Pancreas (tissue), 10 donors: Measurements from ENCODE around the gene ZNF391. TPM values are rescaled to one million over a fixed set of nuclear protein-coding genes. Genes with fewer than 3 reads are reported as not detected.

Experiments
- ATAC-seq, 4 donors: fragments of 200-7000 bp; cut with Tn5 transposase; one replicate each; pipeline versions ENCODE4 v1.8.0 to v1.9.1; 2020; ENCODE audit warnings: mild to moderate bottlenecking in 4 of 4, moderate library complexity in 4 of 4
- DNase-seq, 6 donors: peaks; one replicate each; pipeline ENCODE4 v3.0.0-alpha.2; 2020
- FAIRE-seq: peaks from 2 replicates; lab custom pipeline; 2012; peaks lifted over from hg19 to GRCh38; lab: Jason Lieb, UNC
- H3K27ac ChIP-seq, 4 donors: fragments of 200-600 bp; sonication (generic); 1 replicate in 3 of 4; 2 replicates in 1 of 4; pipeline versions ENCODE4 v1.5.0 to v1.8.0; 2020
- H3K27me3 ChIP-seq, 4 donors: fragments of 200-600 bp; one replicate each; pipeline ENCODE4 v1.8.0; 2021
- H3K36me3 ChIP-seq, 3 donors: fragments of 200-600 bp; sonication (generic) in 1 of 3; one replicate each; pipeline versions ENCODE4 v1.5.0 to v1.8.0; 2020 to 2021
- H3K4me1 ChIP-seq, 3 donors: fragments of 200-600 bp; one replicate each; pipeline ENCODE4 v1.8.0; 2021
- H3K4me3 ChIP-seq, 4 donors: fragments of 200-600 bp; sonication (generic) in 2 of 4; one replicate each; pipeline versions ENCODE4 v1.5.0 to v1.8.0; 2020 to 2021
- H3K9me3 ChIP-seq, 4 donors: fragments of 200-600 bp; one replicate each; pipeline ENCODE4 v1.8.0; 2021
- WGBS, 2 donors: extraction: QIAGEN DNeasy Blood & Tissue Kit; methylation state at CpG; one replicate each; pipeline ENCODE4 v1.1.7; 2013; 5-methylcytosine and 5-hydroxymethylcytosine counted together
- intact Hi-C, 3 donors: fragments of 100-400 bp; cut with DNase I; formaldehyde crosslinking; loops; one replicate each; pipeline versions ENCODE4 v1.11.1 to v1.14.2; 2022
- polyA plus RNA-seq, 2 donors: library from polyadenylated mRNA; stranded (reverse); fragments of 200-250 nt; gene quantifications; one replicate each; pipeline ENCODE4 v1.2.3, GENCODE V29; 2013
- total RNA-seq, 6 donors: library from RNA; stranded (reverse); fragmentation: NEBNext Ultra II Directional in 4 of 6; extraction: Animal tissue kit (Norgen Biotek cat#: 25700) in 4 of 6; gene quantifications; one replicate each; pipeline versions ENCODE4 v1.2.1 to v1.2.4, GENCODE V29; 2021 to 2023
- TF ChIP-seq, protein P1 (sequence below), 4 donors: fragments of 200-600 bp; sonication (generic) in 3 of 4; IDR thresholded peaks; one replicate each; pipeline versions ENCODE4 v1.5.0 to v1.8.0; 2021; ENCODE audit warnings: antibody characterized with exemption in 4 of 4
- donor health status: healthy with polysubstance abuse.
- donor health status: DM: no; HTN: no; CAD: no; lungs with moderate emphysema.
- donor health status: DM: no; HTN: no; CAD: no.
- donor health status: control.
- donor health status: control.
- donor health status: Bipolar disorder and iron deficiency.
- donor health status: DM: yes; HTN: yes; CAD: no.
- donor health status: DM: no; HTN: no; CAD: no.
- donor health status: DM: no; HTN: no; CAD: no.
- donor health status: DM: yes; HTN: yes; CAD: no.

The ZNF391 gene
- total and polyA plus RNA-seq, 8 donors = 1.2 to 3.7 (median 2.1) TPM

DNA sequence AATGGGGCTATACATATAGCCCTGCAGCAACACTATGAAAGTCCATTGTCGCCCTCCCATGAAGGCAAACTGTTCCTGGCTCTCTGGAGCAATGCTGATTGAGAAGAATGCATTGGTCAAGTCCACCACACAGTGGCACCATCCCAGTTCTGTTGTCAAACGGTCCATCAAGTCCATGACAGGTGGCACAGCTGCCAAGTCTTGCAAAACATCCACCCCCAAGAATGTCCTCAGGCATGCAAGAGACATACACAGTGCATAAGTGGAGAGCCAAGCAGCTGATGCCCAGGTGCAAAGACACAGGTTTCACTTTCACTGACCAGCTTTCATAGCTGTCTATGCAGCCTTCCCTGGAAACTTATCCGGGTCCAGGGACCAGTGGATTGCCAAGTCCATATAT is 17.5 kb downstream of the ZNF391 start:
- FAIRE-seq (no peak), ATAC-seq (no peak), DNase-seq (no peak)
- H3K9me3 ChIP-seq = peaks cover 0 to 2% (median 0%) of the 10 kb centered on the region in 4 donors
- no peak overlapping the region for H3K4me3 ChIP-seq
- no peak overlapping the region for H3K27ac ChIP-seq
- TF ChIP-seq, protein P1, sequence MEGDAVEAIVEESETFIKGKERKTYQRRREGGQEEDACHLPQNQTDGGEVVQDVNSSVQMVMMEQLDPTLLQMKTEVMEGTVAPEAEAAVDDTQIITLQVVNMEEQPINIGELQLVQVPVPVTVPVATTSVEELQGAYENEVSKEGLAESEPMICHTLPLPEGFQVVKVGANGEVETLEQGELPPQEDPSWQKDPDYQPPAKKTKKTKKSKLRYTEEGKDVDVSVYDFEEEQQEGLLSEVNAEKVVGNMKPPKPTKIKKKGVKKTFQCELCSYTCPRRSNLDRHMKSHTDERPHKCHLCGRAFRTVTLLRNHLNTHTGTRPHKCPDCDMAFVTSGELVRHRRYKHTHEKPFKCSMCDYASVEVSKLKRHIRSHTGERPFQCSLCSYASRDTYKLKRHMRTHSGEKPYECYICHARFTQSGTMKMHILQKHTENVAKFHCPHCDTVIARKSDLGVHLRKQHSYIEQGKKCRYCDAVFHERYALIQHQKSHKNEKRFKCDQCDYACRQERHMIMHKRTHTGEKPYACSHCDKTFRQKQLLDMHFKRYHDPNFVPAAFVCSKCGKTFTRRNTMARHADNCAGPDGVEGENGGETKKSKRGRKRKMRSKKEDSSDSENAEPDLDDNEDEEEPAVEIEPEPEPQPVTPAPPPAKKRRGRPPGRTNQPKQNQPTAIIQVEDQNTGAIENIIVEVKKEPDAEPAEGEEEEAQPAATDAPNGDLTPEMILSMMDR (IDR thresholded peaks at IDR 0.05) = no peak
- intact Hi-C loops = no loop called here
- no peaks in the 10 kb centered on the region for H3K4me1 ChIP-seq
- 69 to 80% methylated on average over 3 of the region's 3 CpGs for WGBS, 2 donors
- H3K27me3 ChIP-seq = no peaks in the 10 kb centered on the region
- peaks cover 0 to under 1% (median 0%) of the 10 kb centered on the region in 3 donors for H3K36me3 ChIP-seq

DNA sequence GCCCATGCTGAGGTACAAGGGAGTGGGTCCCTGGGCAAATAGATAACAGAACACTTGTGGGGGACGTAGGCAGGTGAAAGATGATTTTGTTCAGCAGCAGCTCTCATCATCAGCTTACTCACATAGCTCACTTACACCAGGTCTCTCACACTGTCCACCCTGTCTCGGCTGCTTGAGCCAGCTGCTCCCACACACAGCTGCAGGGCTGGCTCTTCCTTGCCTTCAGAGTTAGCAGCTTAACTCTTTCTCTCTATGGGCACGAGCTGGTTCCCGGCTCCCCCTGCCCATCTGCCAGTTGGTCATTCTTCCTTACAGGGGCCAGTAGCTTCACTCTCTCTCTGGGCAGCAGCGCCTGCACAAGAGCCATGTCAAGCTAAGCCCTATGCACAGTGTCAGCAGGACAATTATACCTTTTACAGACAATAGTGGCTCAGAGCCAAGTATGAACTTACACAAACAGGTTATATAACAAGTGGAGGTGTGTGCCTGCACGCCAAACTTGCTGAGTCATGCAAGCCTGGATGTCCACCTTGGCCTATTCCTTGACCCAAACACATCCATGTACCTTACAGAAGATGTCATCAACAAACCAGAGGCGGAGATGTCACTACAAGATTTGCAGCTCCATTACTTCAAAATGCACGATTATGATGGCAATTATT is 18.7 kb downstream of the ZNF391 start:
- Histone ChIP-seq H3K27ac (no peak overlapping the region), H3K4me1 (no peaks in the 10 kb centered on the region), H3K4me3 (no peak overlapping the region), H3K27me3 (no peaks in the 10 kb centered on the region), H3K9me3 (no peaks in the 10 kb centered on the region), H3K36me3 (no peaks in the 10 kb centered on the region)
- 73 to 77% methylated on average over 8 of the region's 8 CpGs for WGBS, 2 donors
- TF ChIP-seq, protein P1 (IDR thresholded peaks at IDR 0.05) = no peak
- FAIRE-seq (no peak), DNase-seq (no peak), ATAC-seq (no peak)
- intact Hi-C loops = no loop called here

DNA sequence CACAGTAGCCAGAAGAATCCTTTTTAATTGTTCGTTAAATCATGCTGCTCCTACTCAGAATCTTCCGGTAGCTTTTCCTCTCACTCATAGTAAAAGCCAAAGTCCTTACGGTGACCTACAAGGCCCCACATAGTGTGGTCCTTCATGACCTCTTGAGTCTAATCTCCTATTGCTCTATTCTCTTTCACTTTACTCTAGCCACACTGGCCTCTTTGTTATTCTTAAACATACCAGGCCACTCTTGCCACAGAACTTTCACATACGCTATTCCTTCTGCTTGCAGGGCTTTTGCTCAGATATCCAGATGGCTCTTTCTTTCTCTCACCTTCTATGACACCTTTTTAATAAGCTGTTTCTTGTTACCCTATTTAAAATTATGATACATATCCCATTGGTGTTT is 25.7 kb downstream of the ZNF391 start:
- Histone ChIP-seq H3K27ac (no peak overlapping the region), H3K27me3 (no peaks in the 10 kb centered on the region)
- WGBS, 2 donors = 82 to 90% methylated on average over 4 of the region's 4 CpGs

DNA sequence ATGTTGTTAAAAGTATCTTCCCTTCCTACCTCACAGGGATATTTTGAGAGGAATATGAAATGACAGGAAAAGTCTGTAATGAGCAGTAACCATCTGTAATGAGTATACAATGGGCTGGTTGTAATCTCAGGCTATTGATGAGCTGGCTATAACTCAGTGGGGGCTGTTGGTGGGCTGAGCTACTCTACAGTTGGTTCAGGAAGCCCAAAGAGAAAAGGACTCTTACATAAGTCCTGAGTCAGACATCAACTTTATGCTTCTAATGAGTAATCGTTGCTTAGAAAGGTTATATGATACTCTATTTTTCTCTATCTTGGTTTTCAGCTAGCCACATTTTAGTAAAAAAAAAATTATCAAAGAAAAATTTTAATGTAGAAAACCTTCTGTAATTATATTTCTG is 26.4 kb downstream of the ZNF391 start:
- TF ChIP-seq, protein P1 (IDR thresholded peaks at IDR 0.05) = no peak
- no peaks in the 10 kb centered on the region for H3K36me3 ChIP-seq

More for the DNA sequence above, 25.7 kb downstream of the ZNF391 start:
- intact Hi-C loops = no loop called here
- TF ChIP-seq, protein P1 (IDR thresholded peaks at IDR 0.05) = no peak
- no peaks in the 10 kb centered on the region for H3K9me3 ChIP-seq
- no peak overlapping the region for H3K4me3 ChIP-seq
- no peaks in the 10 kb centered on the region for H3K36me3 ChIP-seq
- no peak for ATAC-seq
- H3K4me1 ChIP-seq = no peaks in the 10 kb centered on the region
- FAIRE-seq = no peak
- DNase-seq = no peak

DNA sequence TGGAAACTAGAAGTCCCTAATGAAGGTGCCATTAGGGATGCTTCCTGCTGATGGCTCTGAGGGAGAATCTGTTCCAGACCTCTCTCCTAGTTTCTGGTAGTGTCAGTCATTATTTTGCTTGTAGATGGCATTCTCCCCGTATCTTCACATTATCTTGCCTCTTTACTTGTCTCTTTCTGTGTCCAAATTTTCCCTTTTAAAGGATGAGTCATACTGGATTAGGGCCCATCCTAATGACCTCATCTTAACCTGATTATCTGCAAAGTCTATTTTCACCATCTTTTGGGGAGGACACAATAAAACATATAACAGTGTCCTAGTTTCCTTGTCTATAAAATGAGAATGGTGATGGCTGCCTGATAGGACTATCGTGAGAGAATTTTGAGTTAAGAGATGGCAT is 27.3 kb downstream of the ZNF391 start:
- no peak for FAIRE-seq
- WGBS, 2 donors = 75 to 86% methylated on average over 2 of the region's 2 CpGs

More for the DNA sequence above, 26.4 kb downstream of the ZNF391 start:
- DNase-seq (no peak), ATAC-seq (no peak), FAIRE-seq (no peak)
- H3K27me3 ChIP-seq = peaks cover 0 to 2% (median 0%) of the 10 kb centered on the region in 4 donors
- intact Hi-C loops = no loop called here
- no peaks in the 10 kb centered on the region for H3K9me3 ChIP-seq
- no peak overlapping the region for H3K4me3 ChIP-seq
- H3K27ac ChIP-seq = no peak overlapping the region
- no peaks in the 10 kb centered on the region for H3K4me1 ChIP-seq
- WGBS, 2 donors = 77% methylated on average over 1 of the region's 1 CpG

More for the DNA sequence above, 27.3 kb downstream of the ZNF391 start:
- TF ChIP-seq, protein P1 (IDR thresholded peaks at IDR 0.05) = no peak
- DNase-seq = no peak
- intact Hi-C loops = no loop called here
- no peaks in the 10 kb centered on the region for H3K4me1 ChIP-seq
- no peaks in the 10 kb centered on the region for H3K36me3 ChIP-seq
- no peak for ATAC-seq
- H3K27ac ChIP-seq = no peak overlapping the region
- peaks cover 0 to 2% (median 0%) of the 10 kb centered on the region in 4 donors for H3K27me3 ChIP-seq
- no peaks in the 10 kb centered on the region for H3K9me3 ChIP-seq
- no peak overlapping the region for H3K4me3 ChIP-seq
